GM23248 (cell line): ENCODE results near the gene GOLGA3.

Source experiments
- EZH2 ChIP-seq: fragments of 200-600 bp; sonication (generic); IDR thresholded peaks from 2 replicates; pipeline ENCODE4 v1.6.1; 2018; ENCODE audit warnings: antibody characterized with exemption, mild to moderate bottlenecking; ENCODE audit not compliant: insufficient read depth, poor library complexity, severe bottlenecking
- EZH2phosphoT487 ChIP-seq: fragments of 200-600 bp; sonication (generic); IDR thresholded peaks from 2 replicates; pipeline ENCODE4 v1.6.1; 2018; ENCODE audit warnings: antibody characterized with exemption, moderate library complexity, mild to moderate bottlenecking, low read depth; ENCODE audit not compliant: insufficient read depth

DNA sequence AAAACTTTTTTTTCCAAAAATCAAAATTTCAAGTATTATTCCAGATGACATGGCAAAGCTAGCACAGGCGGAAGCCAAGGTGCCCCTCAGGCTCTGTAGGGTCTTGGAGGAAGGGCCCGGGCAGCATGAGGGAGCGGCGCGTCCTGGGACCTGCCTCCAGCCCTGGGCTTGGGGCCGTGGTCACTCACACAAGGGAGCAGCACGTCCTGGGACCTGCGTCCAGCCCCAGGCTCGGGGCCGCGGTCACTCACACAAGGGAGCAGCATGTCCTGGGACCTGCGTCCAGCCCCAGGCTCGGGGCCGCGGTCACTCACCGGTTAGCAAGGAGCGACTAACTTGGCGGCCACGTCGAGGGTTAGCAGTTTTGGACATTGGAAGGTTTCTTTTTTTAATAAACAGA, 11.9 kb upstream of the GOLGA3 start:
- TF ChIP-seq EZH2 (no peak), EZH2phosphoT487 (no peak)
